Esophagus muscularis mucosa (tissue), 4 donors: ENCODE data around the gene RFX6. TPM values are rescaled to one million over a fixed set of nuclear protein-coding genes. Genes with fewer than 3 reads are reported as not detected.

Experiments
- DNase-seq: peaks from one replicate; pipeline ENCODE4 v3.0.0-alpha.2; 2017; ENCODE audit errors: extremely low spot score
- H3K27ac ChIP-seq, 4 donors: fragments of 200-600 bp; sonication (generic); replicated peaks in 1 of 4; 1 replicate in 3 of 4; 2 replicates in 1 of 4; pipeline ENCODE4 v1.5.1; 2016 to 2019; ENCODE audit warnings: mild to moderate bottlenecking in 1 of 4
- H3K27me3 ChIP-seq, 4 donors: fragments of 200-600 bp; sonication (generic); one replicate each; pipeline versions ENCODE4 v1.5.1 to v1.6.0; 2016 to 2019
- H3K36me3 ChIP-seq, 4 donors: fragments of 200-600 bp; sonication (generic); one replicate each; pipeline ENCODE4 v1.5.1; 2016 to 2019
- H3K4me1 ChIP-seq, 4 donors: fragments of 200-600 bp; sonication (generic); one replicate each; pipeline ENCODE4 v1.5.1; 2016 to 2019
- H3K4me3 ChIP-seq, 4 donors: fragments of 200-600 bp; sonication (generic); 1 replicate in 2 of 4; 2 replicates in 2 of 4; pipeline ENCODE4 v1.5.1; 2016 to 2019; ENCODE audit warnings: mild to moderate bottlenecking in 4 of 4, moderate library complexity in 1 of 4
- H3K9me3 ChIP-seq, 4 donors: fragments of 200-600 bp; sonication (generic); 1 replicate in 3 of 4; 2 replicates in 1 of 4; pipeline ENCODE4 v1.5.1; 2016 to 2019
- CTCF ChIP-seq, 3 experiments: fragments of 200-600 bp in 2 of 3; fragments of 450-650 bp in 1 of 3; sonication (generic) in 2 of 3; IDR thresholded peaks; one replicate each; pipeline ENCODE4 v1.5.1; 2017 to 2019; ENCODE audit warnings: antibody characterized with exemption in 3 of 3, mild to moderate bottlenecking in 2 of 3, moderate library complexity in 1 of 3
- EP300 ChIP-seq: sonication (generic); formaldehyde crosslinking; IDR thresholded peaks from one replicate; pipeline ENCODE4 v1.6.1; 2017; ENCODE audit warnings: antibody characterized with exemption
- POLR2A ChIP-seq: fragments of 450-650 bp; IDR thresholded peaks from one replicate; pipeline ENCODE4 v1.6.1; 2017; ENCODE audit warnings: antibody characterized with exemption, moderate library complexity, mild to moderate bottlenecking, low read depth
- POLR2AphosphoS5 ChIP-seq, 2 donors: sonication (generic); formaldehyde crosslinking; IDR thresholded peaks; one replicate each; pipeline ENCODE4 v1.6.1; 2017; ENCODE audit warnings: antibody characterized with exemption in 2 of 2
- WGBS: methylation state at CpG from one replicate; pipeline ENCODE4 v1.1.5; 2018; 5-methylcytosine and 5-hydroxymethylcytosine counted together
- intact Hi-C: fragments of 100-400 bp; cut with DNase I; formaldehyde crosslinking; loops from one replicate; pipeline ENCODE4 v1.15.1; 2023
- total RNA-seq, 4 donors: library from RNA; depleted of rRNA; stranded (reverse); fragments of >200 nt; gene quantifications; one replicate each; pipeline versions ENCODE4 v1.1.0 to v1.2.1, GENCODE V29; 2016

The RFX6 gene
- total RNA-seq, 4 donors from 2014 or later = not detected

- WGBS = 73% methylated on average over 7 of the region's 7 CpGs
- Histone ChIP-seq H3K27me3 (no peaks in the 10 kb centered on the region), H3K27ac (no peak overlapping the region), H3K9me3 (no peaks in the 10 kb centered on the region), H3K36me3 (no peaks in the 10 kb centered on the region), H3K4me3 (no peak overlapping the region), H3K4me1 (no peaks in the 10 kb centered on the region)
- no peak for TF ChIP-seq EP300
- TF ChIP-seq POLR2AphosphoS5 (IDR thresholded peaks at IDR 0.05) = no peak
- no peak for TF ChIP-seq CTCF (IDR thresholded peaks at IDR 0.05)
- intact Hi-C loops = no loop called here
- no peak for DNase-seq
Observed at GRCh38 chr6:116954938-116955337, 77.9 kb downstream of the RFX6 start.

- Histone ChIP-seq H3K27me3 (no peaks in the 10 kb centered on the region), H3K9me3 (no peaks in the 10 kb centered on the region), H3K27ac (no peak overlapping the region), H3K36me3 (no peaks in the 10 kb centered on the region), H3K4me1 (no peaks in the 10 kb centered on the region), H3K4me3 (no peak overlapping the region)
- DNase-seq = no peak
- 47% methylated on average over 7 of the region's 7 CpGs for WGBS
- intact Hi-C loops = no loop called here
- TF ChIP-seq CTCF (IDR thresholded peaks at IDR 0.05) (no peak), POLR2A (no peak), EP300 (no peak), POLR2AphosphoS5 (IDR thresholded peaks at IDR 0.05) (no peak)
Observed at GRCh38 chr6:116955773-116956172, 78.7 kb downstream of the RFX6 start.

- TF ChIP-seq POLR2AphosphoS5 (IDR thresholded peaks at IDR 0.05) (no peak), EP300 (no peak), CTCF (IDR thresholded peaks at IDR 0.05) (no peak)
Observed at GRCh38 chr6:116963972-116964371, 86.9 kb downstream of the RFX6 start.

GRCh38 chr6:116966675-116967576 is 89.9 kb downstream of the RFX6 start:
- H3K4me3 ChIP-seq = no peak overlapping the region
- intact Hi-C loops = no loop called here
- WGBS = 60% methylated on average over 6 of the region's 6 CpGs
- H3K36me3 ChIP-seq = no peaks in the 10 kb centered on the region
- DNase-seq = no peak
- H3K27ac ChIP-seq = no peak overlapping the region
- H3K4me1 ChIP-seq = no peaks in the 10 kb centered on the region
- no peak for TF ChIP-seq CTCF (IDR thresholded peaks at IDR 0.05)
- no peak for TF ChIP-seq EP300
- TF ChIP-seq POLR2AphosphoS5 (IDR thresholded peaks at IDR 0.05) = no peak
- no peak for TF ChIP-seq POLR2A
- no peaks in the 10 kb centered on the region for H3K9me3 ChIP-seq
- no peaks in the 10 kb centered on the region for H3K27me3 ChIP-seq

More at GRCh38 chr6:116963972-116964371, 86.9 kb downstream of the RFX6 start:
- intact Hi-C loops = no loop called here
- DNase-seq = no peak
- H3K36me3 ChIP-seq = no peaks in the 10 kb centered on the region
- H3K4me3 ChIP-seq = no peak overlapping the region
- H3K9me3 ChIP-seq = no peaks in the 10 kb centered on the region
- no peaks in the 10 kb centered on the region for H3K27me3 ChIP-seq
- no peaks in the 10 kb centered on the region for H3K4me1 ChIP-seq
- H3K27ac ChIP-seq = no peak overlapping the region
- WGBS = 26% methylated on average over 1 of the region's 1 CpG
